ENCODE results near the gene KIZ.

Gene KIZ

DNA sequence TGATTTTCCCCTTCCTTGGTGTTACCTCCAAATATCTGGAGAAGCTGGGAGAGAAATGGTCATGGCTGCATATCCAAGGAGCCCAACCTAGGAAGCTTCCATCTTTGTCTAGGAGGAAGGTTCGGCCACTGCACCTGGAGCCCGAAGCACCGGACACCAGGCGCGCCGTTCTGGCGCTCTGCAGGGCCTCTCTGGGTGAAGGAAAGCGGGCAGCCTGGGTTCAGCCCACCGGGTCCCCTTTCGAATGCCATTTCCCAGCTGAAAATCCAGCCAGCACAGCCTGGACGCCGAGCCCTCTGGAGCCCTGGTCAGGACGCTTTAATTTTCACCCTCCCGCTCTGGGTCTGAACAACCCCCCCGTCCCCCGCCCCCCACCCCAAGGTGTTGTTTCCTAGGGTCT is 21.0 kb upstream of the KIZ start:
- no peak for DNase-seq (ENCODE audit: low read depth)

DNA sequence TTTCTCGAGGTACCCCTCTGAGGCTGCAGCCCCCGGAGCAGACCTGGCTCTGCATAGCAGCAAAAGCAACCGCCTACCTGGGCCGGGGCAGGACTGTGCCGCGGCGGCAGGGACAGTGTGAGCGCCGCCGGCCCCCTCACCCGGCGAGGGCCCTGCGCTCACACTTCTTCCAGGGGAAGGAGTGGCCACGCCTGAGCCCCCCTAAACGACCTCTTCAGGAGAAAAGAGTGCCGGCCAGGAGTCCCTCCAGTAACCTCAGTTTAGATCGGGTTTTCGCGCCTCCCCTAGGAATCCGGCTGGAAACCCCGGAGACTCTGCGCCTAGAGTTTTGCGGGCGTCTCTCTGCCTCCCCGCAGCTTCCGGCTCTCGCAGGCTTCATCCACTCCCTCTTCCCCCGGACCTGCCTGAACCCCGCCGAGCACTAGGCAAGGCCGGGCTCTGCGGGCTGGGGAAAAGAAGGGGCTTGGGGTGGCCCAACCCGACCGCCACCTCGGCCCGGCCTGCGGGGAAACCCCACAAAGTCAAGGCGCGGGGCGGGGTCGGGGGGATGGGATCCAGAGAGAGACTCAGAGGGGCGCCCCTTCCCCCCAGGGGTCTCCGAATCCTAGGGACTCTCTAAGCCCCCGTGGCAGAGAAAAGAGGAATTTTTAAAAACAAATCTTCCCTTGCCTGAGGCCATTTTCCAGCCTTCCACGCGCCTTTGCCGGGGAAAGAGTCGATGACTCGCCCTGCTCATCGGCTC is 20.3 kb upstream of the KIZ start:
- no peak for DNase-seq (ENCODE audit: low read depth)

DNA sequence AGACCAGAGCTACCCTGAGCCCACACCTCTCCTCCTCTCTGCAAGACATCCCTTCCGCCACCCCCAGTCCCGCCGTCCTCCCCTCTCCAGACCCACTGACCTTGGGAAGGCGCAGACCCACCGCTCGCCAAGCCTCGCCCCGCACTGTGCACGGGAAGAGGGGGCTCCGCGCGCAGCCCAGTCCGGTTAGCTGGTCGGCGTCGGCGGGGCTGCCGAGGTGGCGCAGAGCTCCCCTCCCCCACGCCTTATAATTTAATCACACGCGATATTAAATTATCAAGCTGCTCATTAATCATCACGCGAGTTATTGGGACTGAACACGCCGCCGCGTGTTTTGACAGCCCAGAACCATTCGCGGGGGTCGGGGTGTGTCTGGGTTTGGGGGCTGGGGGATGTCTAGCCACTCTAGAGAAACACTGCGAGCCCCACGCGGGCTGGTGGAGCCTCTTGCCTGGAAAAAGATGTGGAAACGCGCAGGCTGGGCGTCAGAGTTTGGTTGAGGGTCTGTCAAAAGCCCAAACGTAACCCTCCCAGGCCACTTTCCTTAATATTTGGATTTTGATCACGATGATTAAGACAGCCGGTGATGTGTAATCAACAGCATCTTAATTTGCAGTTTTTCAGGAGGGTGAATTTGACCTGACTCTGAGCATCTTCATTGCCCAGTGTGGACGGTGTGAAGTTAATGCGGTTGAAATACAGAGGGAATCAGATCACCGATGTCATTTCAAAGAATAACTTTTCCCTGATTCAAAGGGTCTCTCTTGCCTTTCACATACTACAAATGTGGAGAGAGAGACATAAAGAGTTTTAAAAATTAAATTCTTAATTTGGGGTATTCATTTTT is 19.5 kb upstream of the KIZ start, which contains the start of gene LINC00237:
Gene LINC00237, minus strand, starts transcription at position 188 of the 847 bp plus-strand sequence.
- no peak for DNase-seq (ENCODE audit: low read depth)

DNA sequence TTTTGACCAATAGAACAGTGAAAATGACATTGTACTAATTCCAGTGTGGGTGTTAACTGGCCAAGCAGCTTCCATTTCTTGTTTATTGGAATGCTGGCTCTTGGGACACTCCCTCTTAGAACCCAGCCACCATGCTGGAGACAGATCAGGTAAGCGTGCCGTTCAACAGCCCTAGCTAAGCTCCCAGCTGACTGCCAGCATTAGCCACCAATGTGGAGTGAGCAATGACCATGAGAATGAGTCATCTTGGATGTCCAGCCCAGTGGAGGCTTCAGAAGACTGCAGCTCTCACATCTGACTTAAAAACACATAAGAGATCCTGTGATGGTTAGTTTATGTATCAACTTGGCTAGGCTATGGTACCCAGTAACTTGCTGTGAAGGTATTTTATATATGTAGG is 16.7 kb upstream of the KIZ start:
- DNase-seq (ENCODE audit: low read depth): no peak

DNA sequence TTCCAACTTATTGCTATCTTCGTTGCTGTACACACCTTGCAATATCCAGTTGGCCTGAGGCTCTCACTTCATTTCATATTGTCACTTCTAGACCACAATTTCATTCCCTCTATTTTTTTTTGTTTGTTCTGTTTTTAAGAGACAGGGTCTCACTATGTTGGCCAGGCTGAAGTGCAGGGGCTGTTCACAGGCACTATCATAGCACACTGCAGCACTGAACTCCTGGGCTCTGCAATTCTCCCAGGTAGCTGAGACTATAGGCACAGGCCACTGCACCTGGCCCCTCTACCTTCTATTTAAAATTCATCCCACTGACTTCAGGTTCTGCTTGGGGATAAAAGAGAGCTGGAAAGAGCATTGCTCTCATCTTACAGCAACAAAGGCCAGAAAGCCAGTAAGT is 15.1 kb upstream of the KIZ start:
- DNase-seq (ENCODE audit: low read depth): no peak

DNA sequence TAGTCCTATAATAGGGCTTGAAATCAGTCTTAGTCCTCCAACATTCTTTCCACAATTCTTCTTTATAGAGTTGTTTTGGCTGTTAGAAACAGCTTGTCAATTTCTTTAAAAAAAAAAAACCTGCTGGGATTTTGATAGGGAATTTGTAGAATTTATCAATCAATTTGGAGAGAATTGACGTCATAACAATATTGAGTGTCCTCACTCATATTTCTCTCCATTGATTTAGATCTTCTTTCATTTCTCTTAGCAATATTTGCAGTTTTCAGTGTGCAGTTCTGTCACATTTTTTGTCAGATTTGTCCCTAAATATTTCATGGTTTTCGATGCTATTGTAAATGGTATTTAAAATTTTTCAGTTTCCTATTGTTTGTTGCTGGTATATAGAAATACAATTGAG is 14.5 kb upstream of the KIZ start:
- no peak for DNase-seq (ENCODE audit: low read depth)

DNA sequence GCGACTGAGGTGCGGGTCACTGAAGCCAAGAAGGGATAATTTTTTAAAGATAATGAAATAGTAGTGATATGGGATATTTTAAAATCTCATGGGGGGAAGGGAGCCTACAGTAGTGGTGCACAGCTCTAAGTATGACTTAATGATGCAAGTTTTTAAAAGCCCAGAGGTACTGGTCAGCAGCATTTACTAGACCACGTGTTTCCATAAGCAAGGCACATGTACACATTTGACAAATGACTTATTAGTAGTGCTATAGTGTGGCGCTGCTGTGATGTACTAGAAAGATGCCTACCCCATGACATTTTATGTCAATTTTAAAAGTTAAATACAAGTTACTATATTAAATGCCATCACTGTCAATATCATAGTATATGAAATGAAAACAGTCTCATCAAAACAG is 12.2 kb upstream of the KIZ start:
- no peak for DNase-seq (ENCODE audit: low read depth)

DNA sequence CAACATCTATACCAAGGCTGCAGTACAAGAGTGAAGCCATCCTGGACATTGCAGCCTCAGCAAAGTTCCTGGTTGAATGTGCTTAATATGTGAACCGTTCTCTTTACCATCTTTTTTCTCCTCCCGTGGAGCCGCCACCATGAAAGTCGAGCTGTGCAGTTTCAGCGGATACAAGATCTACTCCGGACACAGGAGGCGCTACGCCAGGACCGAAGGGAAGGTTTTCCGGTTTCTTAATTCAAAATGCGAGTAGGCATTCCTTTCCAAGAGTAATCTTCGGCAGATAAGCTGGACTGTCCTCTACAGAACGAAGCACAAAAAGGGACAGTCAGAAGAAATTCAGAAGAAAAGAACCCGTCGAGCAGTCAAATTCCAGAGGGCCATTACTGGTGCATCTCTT is 11.3 kb upstream of the KIZ start:
- DNase-seq (ENCODE audit: low read depth): no peak

DNA sequence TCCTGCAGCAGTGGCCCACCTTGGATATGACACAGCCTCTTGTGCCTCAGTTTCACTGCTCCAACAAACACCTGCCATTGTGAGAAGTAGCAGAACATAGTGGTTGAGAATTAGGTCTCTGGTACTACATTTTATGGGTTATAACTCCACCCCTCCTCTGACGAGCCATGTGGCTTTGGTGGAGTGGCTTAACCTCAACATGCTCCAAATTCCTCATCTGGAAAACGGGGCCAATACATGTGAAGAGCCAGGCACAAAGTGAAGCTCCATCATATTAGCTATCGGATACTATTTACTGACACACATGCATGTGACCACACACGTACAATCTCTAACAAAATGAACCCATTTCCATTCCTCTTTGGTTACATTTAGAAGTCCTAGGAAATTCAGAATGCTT is 8.4 kb upstream of the KIZ start:
- no peak for DNase-seq (ENCODE audit: low read depth)

DNA sequence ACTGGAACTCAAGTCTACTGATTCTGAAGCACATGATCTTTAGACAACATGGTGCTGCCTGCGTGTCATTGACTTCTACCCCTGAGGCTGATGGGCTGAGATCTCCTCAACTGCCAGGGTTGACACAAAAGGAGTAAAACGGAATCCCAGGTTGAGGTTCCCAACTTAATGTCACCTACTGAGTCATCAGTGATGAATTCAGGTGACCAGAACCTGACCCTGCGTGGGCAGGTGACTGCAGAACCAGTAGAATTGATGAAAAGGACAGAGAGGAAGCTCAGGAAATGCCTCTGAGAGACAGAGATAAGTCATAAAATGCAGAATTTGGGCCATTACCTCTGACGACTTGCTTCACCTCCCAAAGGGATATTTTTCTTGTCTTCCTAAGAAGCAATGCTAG is 7.7 kb upstream of the KIZ start:
- DNase-seq (ENCODE audit: low read depth): no peak

DNA sequence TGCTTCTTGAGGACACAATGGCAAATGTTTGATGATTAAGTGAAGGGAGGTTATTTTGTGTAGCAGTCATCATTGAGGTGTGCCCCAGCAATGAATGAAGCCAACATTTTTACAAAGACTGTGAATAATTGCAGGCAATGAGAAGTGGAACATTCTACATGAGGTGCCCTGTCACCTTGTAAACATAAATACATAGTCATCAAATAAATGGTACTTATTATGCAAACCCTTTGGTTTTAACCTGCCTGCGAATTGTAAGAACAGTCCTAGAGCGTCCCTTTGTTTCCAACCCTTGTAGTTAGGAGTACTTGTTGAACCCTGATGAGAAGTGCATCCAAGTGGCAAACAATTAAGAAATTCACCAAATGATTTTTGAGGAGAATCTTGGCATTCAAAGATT is 7.1 kb upstream of the KIZ start:
- no peak for DNase-seq (ENCODE audit: low read depth)

DNA sequence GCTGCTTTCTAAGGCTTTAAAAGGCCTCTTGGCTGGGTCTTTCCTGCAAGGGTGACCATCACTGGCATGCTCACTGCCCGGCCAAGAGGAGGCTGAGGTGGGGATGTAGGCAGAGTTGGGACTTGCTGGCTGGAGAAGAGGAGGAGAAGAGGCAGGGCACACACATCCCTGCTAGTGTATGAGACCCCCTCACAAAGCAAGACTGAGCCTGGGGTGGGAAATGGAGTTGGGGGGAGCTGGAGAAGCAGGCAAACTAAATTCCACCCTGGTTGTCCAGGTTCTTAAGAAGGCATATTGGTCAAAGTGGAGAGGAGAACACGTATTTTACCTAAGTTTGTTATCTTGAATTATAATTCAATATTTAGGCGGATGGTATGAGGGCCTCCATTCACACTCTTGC is 1.7 kb upstream of the KIZ start:
- no peak for DNase-seq (ENCODE audit: low read depth)

DNA sequence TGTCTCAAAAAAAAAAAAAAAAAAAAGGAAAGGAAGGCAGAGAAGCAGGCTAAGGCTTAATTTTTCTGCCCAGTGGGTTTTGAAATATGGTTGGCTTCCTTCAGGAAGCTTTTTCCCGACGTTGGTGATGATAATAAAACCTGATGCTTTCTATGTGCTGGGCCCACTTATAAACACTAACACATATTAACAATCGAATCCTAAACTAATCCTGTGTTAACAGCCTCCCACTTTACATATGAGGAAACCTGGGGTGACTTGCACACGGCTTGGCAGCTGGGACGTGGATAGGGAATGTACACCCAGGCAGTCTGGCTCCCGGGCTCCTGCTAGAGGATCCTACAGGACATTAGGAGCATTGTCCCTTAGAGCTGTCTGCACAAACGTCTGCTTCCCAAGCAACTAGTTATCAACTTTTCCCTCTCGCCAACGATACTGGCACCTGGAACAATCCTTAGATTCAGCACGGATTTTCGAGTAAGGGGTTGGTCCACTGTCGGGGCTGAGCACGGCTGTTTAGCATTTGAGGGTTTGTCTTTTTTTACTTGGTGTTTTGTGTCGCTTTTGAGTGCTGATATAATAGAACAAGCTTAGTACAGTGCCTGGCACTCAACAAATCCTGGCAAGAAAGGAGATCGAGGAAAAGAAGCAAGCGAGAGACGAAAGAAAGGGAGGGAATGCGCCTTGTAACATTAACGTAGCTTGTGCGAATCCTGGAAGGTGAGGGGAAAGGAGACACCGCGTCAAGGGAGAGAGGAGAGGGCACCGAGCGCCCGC is 622 bp upstream of the KIZ start:
- no peak for DNase-seq (ENCODE audit: low read depth)

DNA sequence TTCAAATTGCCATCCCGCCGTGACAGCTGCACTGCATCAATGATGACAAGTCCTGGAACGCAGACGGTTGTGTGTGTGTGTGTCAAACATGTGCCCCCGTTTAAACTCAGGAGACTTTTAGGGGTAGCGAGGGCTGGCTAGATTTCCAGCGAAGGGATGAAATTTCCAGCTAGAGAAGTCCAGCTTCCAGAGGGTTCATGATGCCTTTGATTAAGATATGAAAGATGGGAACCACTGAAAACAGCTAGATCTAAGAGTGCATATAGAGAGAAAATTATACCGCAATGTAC is 644 bp downstream of the KIZ start:
- no peak for DNase-seq (ENCODE audit: low read depth)

DNA sequence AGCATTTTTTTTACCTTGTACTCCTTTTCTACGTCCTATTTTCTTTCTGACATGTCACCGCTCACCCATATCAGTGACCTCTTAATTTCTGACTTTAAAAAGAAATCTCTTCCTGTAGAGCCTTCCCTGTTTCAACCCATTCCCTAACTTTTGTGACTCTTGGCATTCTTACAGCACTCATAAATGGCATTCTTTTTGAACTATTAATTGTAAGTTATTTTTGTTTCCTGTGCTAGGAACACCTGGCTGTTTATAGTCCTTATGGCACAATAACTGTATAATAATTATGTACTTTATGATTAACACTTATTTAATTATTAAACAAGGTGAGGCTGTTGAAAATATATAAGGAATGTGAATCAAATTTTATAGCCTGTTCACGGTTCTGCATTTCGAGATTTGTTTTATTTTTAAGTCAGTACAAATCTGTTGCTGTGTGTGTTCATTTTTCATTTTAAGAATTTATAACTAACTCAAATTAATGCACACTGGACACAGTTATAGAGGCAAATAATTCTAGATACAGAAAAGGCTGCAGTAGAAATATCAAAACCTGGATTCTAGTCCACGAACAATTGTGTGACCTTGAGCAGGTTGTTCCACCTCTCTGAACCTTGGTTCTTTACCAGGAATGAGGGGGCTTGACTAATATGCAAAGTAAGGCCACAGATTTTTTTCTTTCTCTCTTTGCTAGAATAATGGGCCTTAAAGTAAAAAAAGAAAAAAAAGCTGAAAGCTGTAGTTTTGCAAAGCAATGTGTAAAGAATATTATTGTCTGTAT is 1.5 kb downstream of the KIZ start:
- no peak for DNase-seq (ENCODE audit: low read depth)

DNA sequence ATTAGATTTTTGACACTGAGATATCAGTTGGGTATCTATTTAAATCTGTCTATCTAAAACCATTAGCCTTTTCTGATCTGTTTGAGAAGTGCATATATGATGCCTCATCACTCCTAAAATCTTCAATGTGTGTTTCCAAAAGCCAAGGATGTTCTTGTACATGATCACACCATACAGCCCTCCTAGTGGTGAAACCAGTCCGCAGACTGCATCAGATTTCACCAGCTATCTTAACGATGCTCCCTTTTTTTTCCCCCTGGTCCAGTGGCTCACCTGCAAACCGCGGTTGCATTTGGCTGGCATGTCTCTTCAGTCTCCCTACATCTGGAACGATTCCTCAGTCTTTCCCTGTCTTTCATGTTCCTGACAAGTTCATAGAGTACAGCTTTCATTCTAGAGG is 4.0 kb downstream of the KIZ start:
- DNase-seq (ENCODE audit: low read depth): no peak

DNA sequence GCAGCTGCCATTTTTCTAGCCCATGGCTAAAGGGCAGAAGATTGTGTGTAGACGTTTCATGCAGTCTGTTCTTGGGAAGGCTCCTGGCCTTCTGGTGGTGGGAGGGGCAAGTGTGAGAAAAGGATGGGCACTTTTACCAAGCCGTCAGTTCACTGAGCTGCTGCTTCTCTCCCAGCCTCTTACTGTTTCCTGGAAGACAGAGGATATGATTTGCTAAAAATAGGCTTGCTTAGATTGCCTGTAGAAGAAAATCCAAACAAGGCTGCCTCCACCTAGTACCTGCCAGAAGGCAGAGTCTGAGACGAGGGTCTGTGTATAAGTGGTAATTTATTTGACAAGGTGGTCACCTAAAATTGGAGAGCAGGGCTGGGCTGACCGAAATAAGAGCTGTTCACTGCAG is 7.5 kb downstream of the KIZ start:
- no peak for DNase-seq (ENCODE audit: low read depth)

DNA sequence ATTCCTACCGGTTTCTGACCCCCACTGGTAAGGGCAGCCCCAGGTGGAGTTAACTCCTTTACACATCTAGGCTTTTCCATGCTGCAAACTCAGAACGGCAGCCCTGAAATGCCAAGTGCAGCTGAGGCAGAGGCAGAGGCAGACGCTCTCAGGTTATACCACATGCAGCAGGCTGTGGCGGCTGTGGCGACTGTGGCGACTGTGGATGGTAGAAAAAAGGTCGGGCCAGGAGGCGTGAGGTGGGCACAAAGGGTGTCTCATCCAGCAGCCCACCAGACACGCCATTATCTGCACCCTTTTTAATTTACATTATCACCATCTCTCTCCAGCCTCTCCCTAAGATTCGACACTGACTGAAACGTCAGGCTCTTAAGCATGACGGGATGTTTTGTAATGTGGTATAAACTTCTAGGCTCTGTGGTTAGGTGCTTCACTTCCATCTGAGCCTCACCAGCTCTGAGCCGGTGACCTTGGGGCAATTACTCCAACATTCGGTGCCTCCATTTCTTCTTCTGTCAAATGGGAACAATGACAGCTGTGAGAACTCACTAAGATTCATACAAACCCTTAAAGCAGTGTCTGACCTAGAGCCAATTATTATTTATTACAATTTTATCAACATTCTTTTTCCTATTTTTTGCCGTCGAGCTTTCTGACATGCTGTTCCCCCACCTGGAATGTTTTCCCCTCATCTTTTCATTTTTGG is 8.2 kb downstream of the KIZ start:
- no peak for DNase-seq (ENCODE audit: low read depth)

DNA sequence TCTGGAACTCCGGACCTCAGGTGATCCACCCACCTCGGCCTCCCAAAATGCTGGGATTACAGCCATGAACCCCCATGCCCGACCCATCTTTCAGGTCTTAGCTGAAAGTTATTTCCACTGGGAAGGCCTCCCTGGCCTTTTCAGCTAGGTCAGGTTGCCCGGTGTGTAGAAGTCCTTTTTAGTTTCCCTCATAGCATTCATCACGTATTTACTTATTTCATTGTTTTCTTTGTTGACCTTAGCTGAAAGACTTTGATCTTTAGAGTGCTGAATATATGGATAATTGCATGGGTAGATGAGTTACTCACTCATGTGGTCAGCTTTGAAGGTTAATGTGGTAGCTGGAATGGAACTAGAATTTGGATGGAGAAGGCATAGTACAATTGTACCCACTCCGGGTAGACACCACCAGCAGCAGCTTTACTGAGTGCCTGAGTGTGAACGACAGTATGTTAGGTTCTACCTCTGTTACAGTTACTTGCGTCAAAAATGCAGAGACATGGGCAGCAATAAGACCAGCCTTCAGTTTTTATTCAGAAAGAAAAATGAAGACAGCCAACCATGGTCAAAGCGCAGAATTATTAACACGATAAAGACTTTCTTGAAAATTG is 9.1 kb downstream of the KIZ start:
- no peak for DNase-seq (ENCODE audit: low read depth)

DNA sequence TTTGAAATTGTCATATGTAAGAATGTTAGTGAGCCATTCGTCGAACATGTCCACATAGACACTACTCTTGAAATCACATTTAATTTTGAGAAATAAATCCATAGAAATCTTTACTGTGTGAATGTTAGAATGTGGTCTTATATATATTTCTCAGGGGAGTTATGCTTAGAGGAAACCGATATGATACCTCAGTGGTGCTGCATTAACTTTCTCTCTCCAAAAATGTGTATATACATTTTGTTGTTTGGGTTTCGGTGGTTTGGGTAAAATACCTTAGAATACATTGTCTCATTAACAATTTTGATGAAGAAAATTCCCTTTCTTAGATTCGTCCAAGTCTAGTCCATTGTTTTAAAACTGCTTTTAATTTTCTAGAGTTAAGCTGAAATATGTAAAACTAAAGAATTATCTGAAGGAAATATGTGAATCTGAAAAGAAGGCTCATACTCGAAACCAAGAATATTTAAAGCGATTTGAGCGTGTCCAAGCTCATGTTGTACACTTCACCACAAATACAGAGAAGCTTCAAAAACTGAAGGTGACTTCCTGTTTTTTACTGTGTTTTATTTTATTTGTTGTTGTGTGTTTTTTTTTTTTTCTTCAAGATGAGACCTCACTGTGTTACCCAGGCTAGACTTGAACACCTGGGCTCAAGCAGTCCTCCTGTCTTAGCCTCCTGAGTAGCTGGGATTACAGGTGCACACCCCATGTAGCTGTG is 10.3 kb downstream of the KIZ start:
- no peak for DNase-seq (ENCODE audit: low read depth)

DNA sequence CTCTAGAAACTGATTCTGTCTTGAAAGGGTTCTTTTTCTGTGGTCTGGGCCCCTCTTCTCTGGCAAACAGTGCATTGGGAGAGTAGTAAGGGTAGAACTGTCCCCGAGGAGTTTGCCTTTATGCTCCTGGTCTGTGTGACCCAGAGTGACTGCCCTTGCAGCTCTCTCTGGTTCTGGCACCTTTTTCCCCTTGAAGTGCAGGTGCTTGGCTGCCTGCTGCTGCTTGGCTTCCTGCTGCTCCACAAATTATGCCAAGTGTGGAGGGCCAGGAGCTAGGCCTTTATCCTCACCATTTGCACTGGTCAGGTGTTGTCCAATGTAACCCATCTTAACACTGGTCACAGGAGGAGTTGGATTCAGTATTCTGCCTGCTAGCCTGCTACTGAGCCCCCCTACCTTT is 11.2 kb downstream of the KIZ start:
- no peak for DNase-seq (ENCODE audit: low read depth)
